Measurements from ENCODE around the gene ZFAND3.
"Not testable (repeated sequence)": the region's sequence is repeated elsewhere in the genome, so short reads cannot be mapped to it uniquely, and the experiment has no call there.

ZFAND3 gene

GRCh38 chr6:37889486-37889885, 70.0 kb downstream of the ZFAND3 start:
- H3K36me3 ChIP-seq, result no peaks in the 10 kb centered on the region; the same call in 1 of the 2 replicates
- no peaks in the 10 kb centered on the region for H3K27me3 ChIP-seq (ENCODE audit: insufficient read depth, low read depth, severe bottlenecking)
- no peak overlapping the region for H3K27ac ChIP-seq
- H3K9me3 ChIP-seq (ENCODE audit: severe bottlenecking), result no peaks in the 10 kb centered on the region
- H3K4me3 ChIP-seq (ENCODE audit: low read depth, low read length), result no peak overlapping the region
- TF ChIP-seq, protein P1, sequence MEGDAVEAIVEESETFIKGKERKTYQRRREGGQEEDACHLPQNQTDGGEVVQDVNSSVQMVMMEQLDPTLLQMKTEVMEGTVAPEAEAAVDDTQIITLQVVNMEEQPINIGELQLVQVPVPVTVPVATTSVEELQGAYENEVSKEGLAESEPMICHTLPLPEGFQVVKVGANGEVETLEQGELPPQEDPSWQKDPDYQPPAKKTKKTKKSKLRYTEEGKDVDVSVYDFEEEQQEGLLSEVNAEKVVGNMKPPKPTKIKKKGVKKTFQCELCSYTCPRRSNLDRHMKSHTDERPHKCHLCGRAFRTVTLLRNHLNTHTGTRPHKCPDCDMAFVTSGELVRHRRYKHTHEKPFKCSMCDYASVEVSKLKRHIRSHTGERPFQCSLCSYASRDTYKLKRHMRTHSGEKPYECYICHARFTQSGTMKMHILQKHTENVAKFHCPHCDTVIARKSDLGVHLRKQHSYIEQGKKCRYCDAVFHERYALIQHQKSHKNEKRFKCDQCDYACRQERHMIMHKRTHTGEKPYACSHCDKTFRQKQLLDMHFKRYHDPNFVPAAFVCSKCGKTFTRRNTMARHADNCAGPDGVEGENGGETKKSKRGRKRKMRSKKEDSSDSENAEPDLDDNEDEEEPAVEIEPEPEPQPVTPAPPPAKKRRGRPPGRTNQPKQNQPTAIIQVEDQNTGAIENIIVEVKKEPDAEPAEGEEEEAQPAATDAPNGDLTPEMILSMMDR (IDR thresholded peaks at IDR 0.05; ENCODE audit: low read depth, low read length), result no peak
- DNase-seq, result no peak

DNA sequence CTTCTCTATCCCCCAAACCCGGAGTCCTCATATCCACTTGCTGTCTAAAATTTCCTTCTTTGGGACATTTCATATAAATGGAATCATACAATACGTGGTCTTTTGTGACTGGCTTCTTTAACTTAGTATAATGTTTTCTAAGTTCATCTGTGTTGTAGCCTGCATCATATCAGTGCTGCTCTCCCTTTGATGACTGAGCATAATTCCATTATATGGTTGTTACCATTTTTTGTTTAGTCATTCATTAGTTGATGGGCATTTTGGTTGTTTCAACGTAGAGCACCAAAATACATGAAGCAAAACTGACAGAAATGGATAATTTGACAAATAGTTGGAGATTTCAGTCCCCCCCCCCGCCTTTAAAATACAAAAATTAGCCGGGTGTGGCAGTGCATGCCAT, 71.5 kb downstream of the ZFAND3 start:
- TF ChIP-seq, protein P1 (IDR thresholded peaks at IDR 0.05; ENCODE audit: low read depth, low read length), result no peak
- no peaks in the 10 kb centered on the region; the same call in 1 of the 2 replicates for H3K36me3 ChIP-seq
- no peak overlapping the region for H3K4me3 ChIP-seq (ENCODE audit: low read depth, low read length)
- H3K27me3 ChIP-seq (ENCODE audit: insufficient read depth, low read depth, severe bottlenecking), result no peaks in the 10 kb centered on the region
- DNase-seq, result no peak
- no peaks in the 10 kb centered on the region for H3K9me3 ChIP-seq (ENCODE audit: severe bottlenecking)
- no peak overlapping the region for H3K27ac ChIP-seq

DNA sequence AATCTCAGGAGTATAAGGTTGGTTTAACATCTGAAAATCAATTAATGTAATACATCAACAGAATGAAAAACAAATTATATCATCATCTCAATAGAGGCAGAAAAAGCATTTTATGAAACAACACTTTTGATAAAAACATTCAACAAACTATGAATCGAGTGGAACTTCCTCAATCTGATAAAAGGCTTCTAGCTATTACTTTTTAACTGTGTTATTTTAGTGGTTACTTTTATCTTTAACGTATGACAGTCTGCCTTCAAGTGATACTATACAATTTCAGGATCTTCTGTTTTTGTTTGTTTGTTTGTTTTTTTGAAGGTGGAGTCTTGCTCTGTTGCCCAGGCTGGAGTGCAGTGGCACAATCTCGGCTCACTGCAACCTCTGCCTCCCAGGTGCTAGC, 73.7 kb downstream of the ZFAND3 start:
- TF ChIP-seq, protein P1 (IDR thresholded peaks at IDR 0.05; ENCODE audit: low read depth, low read length), result no peak
- H3K4me3 ChIP-seq (ENCODE audit: low read depth, low read length), result no peak overlapping the region
- H3K27ac ChIP-seq, result no peak overlapping the region
- no peak for DNase-seq
- no peaks in the 10 kb centered on the region for H3K27me3 ChIP-seq (ENCODE audit: insufficient read depth, low read depth, severe bottlenecking)
- H3K36me3 ChIP-seq, result no peaks in the 10 kb centered on the region; the same call in 1 of the 2 replicates
- H3K9me3 ChIP-seq (ENCODE audit: severe bottlenecking), result no peaks in the 10 kb centered on the region

DNA sequence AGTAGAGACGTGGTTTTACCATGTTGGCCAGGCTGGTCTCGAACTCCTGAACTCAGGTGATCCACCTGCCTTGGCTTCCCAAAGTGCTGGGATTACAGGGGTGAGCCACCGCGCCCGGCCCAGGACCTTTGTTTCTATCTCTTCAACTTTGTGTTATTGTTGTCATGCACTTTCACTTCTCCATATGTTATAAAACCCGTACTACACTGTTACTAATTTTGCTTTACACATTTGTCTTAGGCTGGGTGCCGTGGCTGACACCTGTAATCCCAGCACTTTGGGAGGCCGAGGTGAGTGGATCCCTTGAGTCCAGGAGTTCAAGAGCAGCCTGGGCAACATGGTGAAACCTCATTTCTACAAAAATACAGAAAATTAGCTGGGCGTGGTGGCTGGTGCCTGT, 74.2 kb downstream of the ZFAND3 start:
- not testable (repeated sequence) for H3K4me3 ChIP-seq (ENCODE audit: low read depth, low read length); DNase-seq; H3K9me3 ChIP-seq (ENCODE audit: severe bottlenecking); H3K27me3 ChIP-seq (ENCODE audit: insufficient read depth, low read depth, severe bottlenecking); H3K36me3 ChIP-seq; H3K27ac ChIP-seq

DNA sequence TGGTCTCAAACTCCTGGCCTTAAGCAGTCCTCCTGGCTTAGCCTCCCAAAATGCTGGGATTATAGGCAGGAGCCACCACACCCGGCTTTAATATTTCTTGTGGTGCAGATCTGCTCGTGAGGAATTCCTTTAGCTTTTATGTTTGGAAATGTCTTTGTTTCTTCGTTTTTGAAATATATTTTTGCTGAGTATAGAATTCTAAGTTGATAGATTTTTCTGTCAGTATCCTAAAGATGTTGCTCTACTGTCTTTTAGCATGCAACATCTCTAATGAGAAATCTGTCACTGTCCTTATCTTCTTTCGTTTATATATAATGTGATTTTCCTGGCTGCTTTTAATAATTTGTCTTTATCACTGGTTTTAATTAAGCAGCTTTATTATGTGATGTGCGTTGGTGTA, 75.1 kb downstream of the ZFAND3 start:
- Histone ChIP-seq H3K27ac (no peak overlapping the region), H3K27me3 (ENCODE audit: insufficient read depth, low read depth, severe bottlenecking) (no peaks in the 10 kb centered on the region), H3K4me3 (ENCODE audit: low read depth, low read length) (no peak overlapping the region), H3K36me3 (no peaks in the 10 kb centered on the region; the same call in 1 of the 2 replicates), H3K9me3 (ENCODE audit: severe bottlenecking) (no peaks in the 10 kb centered on the region)
- TF ChIP-seq, protein P1 (IDR thresholded peaks at IDR 0.05; ENCODE audit: low read depth, low read length), result no peak
- no peak for DNase-seq

- H3K36me3 ChIP-seq, result no peaks in the 10 kb centered on the region; the same call in 1 of the 2 replicates
- no peak for DNase-seq
- H3K4me3 ChIP-seq (ENCODE audit: low read depth, low read length), result no peak overlapping the region
- no peaks in the 10 kb centered on the region for H3K9me3 ChIP-seq (ENCODE audit: severe bottlenecking)
- TF ChIP-seq, protein P1 (IDR thresholded peaks at IDR 0.05; ENCODE audit: low read depth, low read length), result no peak
- H3K27ac ChIP-seq, result no peak overlapping the region
- H3K27me3 ChIP-seq (ENCODE audit: insufficient read depth, low read depth, severe bottlenecking), result no peaks in the 10 kb centered on the region
Measured at GRCh38 chr6:37897321-37897720, 77.8 kb downstream of the ZFAND3 start.

Measured in WERI-Rb-1 (cell line).